Liver (tissue), 9 donors: ENCODE measurements around the gene DYSF. TPM values are rescaled to one million over a fixed set of nuclear protein-coding genes. Genes with fewer than 3 reads are reported as not detected.

Experiments used
- DNase-seq: peaks from one replicate; pipeline ENCODE4 v3.0.0-alpha.2; 2017; ENCODE audit warnings: low spot score
- H3K27ac ChIP-seq, 2 donors: one replicate each; pipeline ENCODE4 v1.7.0; 2013; ENCODE audit warnings: inconsistent platforms in 2 of 2, low read length in 2 of 2, control low read depth in 1 of 2, low read depth in 1 of 2, mild to moderate bottlenecking in 1 of 2
- H3K27me3 ChIP-seq, 4 donors: one replicate each; pipeline versions ENCODE4 v1.6.1 to v1.7.0; 2013; ENCODE audit warnings: low read length in 3 of 4, inconsistent platforms in 1 of 4, mild to moderate bottlenecking in 1 of 4, moderate library complexity in 1 of 4; ENCODE audit not compliant: control insufficient read depth in 4 of 4, insufficient read depth in 4 of 4
- H3K36me3 ChIP-seq, 4 donors: one replicate each; pipeline versions ENCODE4 v1.6.1 to v1.7.0; 2013; ENCODE audit warnings: low read length in 3 of 4, mild to moderate bottlenecking in 3 of 4, low read depth in 1 of 4, moderate library complexity in 1 of 4; ENCODE audit not compliant: control insufficient read depth in 4 of 4, insufficient read depth in 3 of 4
- H3K4me1 ChIP-seq, 4 donors: one replicate each; pipeline versions ENCODE4 v1.6.1 to v1.7.0; 2013; ENCODE audit warnings: low read length in 3 of 4, mild to moderate bottlenecking in 3 of 4, moderate library complexity in 1 of 4; ENCODE audit not compliant: control insufficient read depth in 4 of 4, insufficient read depth in 4 of 4
- H3K4me3 ChIP-seq, 3 donors: one replicate each; pipeline versions ENCODE4 v1.6.1 to v1.7.0; 2013; ENCODE audit warnings: low read length in 3 of 3, control low read depth in 1 of 3, low read depth in 1 of 3, mild to moderate bottlenecking in 1 of 3
- H3K9ac ChIP-seq, 2 donors: one replicate each; pipeline ENCODE4 v1.7.0; 2013; ENCODE audit warnings: low read length in 2 of 2, mild to moderate bottlenecking in 2 of 2, moderate library complexity in 2 of 2, control low read depth in 1 of 2, low read depth in 1 of 2
- H3K9me3 ChIP-seq, 4 donors: one replicate each; pipeline versions ENCODE4 v1.6.1 to v1.7.0; 2013; ENCODE audit warnings: low read length in 3 of 4; ENCODE audit not compliant: control insufficient read depth in 4 of 4
- ATF3 ChIP-seq: IDR thresholded peaks from 2 replicates; pipeline ENCODE4 v1.6.1; 2016; ENCODE audit warnings: antibody characterized with exemption
- CTCF ChIP-seq: fragments of 150-350 bp; IDR thresholded peaks from 2 replicates; pipeline ENCODE4 v1.5.1; 2017; ENCODE audit warnings: improper control_type of control experiment, low read depth, low read length; ENCODE audit not compliant: missing input control
- EGR1 ChIP-seq, 2 donors: IDR thresholded peaks; 2 replicates each; pipeline ENCODE4 v1.6.1; 2016 to 2018; ENCODE audit warnings: antibody characterized with exemption in 2 of 2, low read depth in 2 of 2
- FOXA1 ChIP-seq: IDR thresholded peaks from 2 replicates; pipeline ENCODE4 v1.6.1; 2016; ENCODE audit warnings: antibody characterized with exemption
- FOXA2 ChIP-seq: IDR thresholded peaks from 2 replicates; pipeline ENCODE4 v1.6.1; 2016; ENCODE audit warnings: antibody characterized with exemption
- GABPA ChIP-seq, 2 donors: IDR thresholded peaks in 1 of 2; conservative IDR thresholded peaks in 1 of 2; 2 replicates each; pipeline ENCODE4 v1.6.1; 2016; ENCODE audit warnings: antibody characterized with exemption in 2 of 2, mild to moderate bottlenecking in 1 of 2, moderate library complexity in 1 of 2
- HNF4A ChIP-seq, 2 donors: conservative IDR thresholded peaks; 2 replicates each; pipeline ENCODE4 v1.6.1; 2016; ENCODE audit warnings: antibody characterized with exemption in 2 of 2, mild to moderate bottlenecking in 2 of 2
- HNF4G ChIP-seq: IDR thresholded peaks from 2 replicates; pipeline ENCODE4 v1.6.1; 2016; ENCODE audit warnings: antibody characterized with exemption
- JUND ChIP-seq, 2 donors: IDR thresholded peaks; 2 replicates each; pipeline ENCODE4 v1.6.1; 2016; ENCODE audit warnings: antibody characterized with exemption in 2 of 2
- MAX ChIP-seq: IDR thresholded peaks from 2 replicates; pipeline ENCODE4 v1.6.1; 2016; ENCODE audit warnings: antibody characterized with exemption
- NR2F2 ChIP-seq: IDR thresholded peaks from 2 replicates; pipeline ENCODE4 v1.6.1; 2016; ENCODE audit warnings: antibody characterized with exemption
- RAD21 ChIP-seq, 2 donors: IDR thresholded peaks; 2 replicates each; pipeline ENCODE4 v1.6.1; 2016; ENCODE audit warnings: antibody characterized with exemption in 2 of 2, mild to moderate bottlenecking in 2 of 2
- REST ChIP-seq: IDR thresholded peaks from 2 replicates; pipeline ENCODE4 v1.6.1; 2016; ENCODE audit warnings: antibody characterized with exemption, mild to moderate bottlenecking
- RXRA ChIP-seq, 2 donors: IDR thresholded peaks; 2 replicates each; pipeline ENCODE4 v1.6.1; 2017 to 2018; ENCODE audit warnings: antibody characterized with exemption in 2 of 2, mild to moderate bottlenecking in 1 of 2
- SP1 ChIP-seq: IDR thresholded peaks from 2 replicates; pipeline ENCODE4 v1.6.1; 2018; ENCODE audit warnings: antibody characterized with exemption, mild to moderate bottlenecking
- TAF1 ChIP-seq: conservative IDR thresholded peaks from 2 replicates; pipeline ENCODE4 v1.6.1; 2016; ENCODE audit warnings: antibody characterized with exemption, mild to moderate bottlenecking
- YY1 ChIP-seq: IDR thresholded peaks from 2 replicates; pipeline ENCODE4 v1.6.1; 2016; ENCODE audit warnings: antibody characterized with exemption, mild to moderate bottlenecking
- ZBTB33 ChIP-seq: IDR thresholded peaks from 2 replicates; pipeline ENCODE4 v1.6.1; 2016; ENCODE audit warnings: antibody characterized with exemption
- WGBS: extraction: QIAGEN DNeasy Blood & Tissue Kit; methylation state at CpG from one replicate; pipeline ENCODE4 v1.1.7; 2013; 5-methylcytosine and 5-hydroxymethylcytosine counted together
- polyA plus RNA-seq, 2 donors: library from polyadenylated mRNA; stranded (reverse) in 1 of 2; unstranded in 1 of 2; fragments of 200-250 nt in 1 of 2; fragments of >200 nt in 1 of 2; fragmentation: Nextera tagmentation in 1 of 2; extraction: Ambion mirVana in 1 of 2; gene quantifications; one replicate each; pipeline versions ENCODE4 v1.2.1 to v1.2.3, GENCODE V29; 2013 to 2015
- total RNA-seq, 2 donors: library from RNA; depleted of rRNA; stranded (reverse); fragments of >200 nt; gene quantifications; one replicate each; pipeline ENCODE4 v1.2.3, GENCODE V29; 2014
- donor health status: healthy.
- donor health status: healthy.
- donor health status: healthy.
- donor health status: healthy.
- donor health status: healthy.

DYSF gene
- total and polyA plus RNA-seq, 4 donors = 8.5 to 20.8 (median 13.6) TPM

- peaks cover 6 to 35% (median 25%) of the 10 kb centered on the region in 4 donors for H3K4me1 ChIP-seq
- peaks cover 0 to 4% (median 0%) of the 10 kb centered on the region in 4 donors for H3K36me3 ChIP-seq
- DNase-seq = no peak
- H3K27me3 ChIP-seq = no peaks in the 10 kb centered on the region
- no peak overlapping the region for H3K27ac ChIP-seq
- H3K9ac ChIP-seq = no peak overlapping the region
- TF ChIP-seq RAD21 (IDR thresholded peaks at IDR 0.05) (no peak), REST (no peak), RXRA (IDR thresholded peaks at IDR 0.05) (no peak), GABPA (IDR thresholded peaks at IDR 0.05 in 1 of 2, conservative IDR thresholded peaks at IDR 0.05 in 1 of 2) (no peak), SP1 (no peak), FOXA2 (no peak), EGR1 (IDR thresholded peaks at IDR 0.05; ENCODE audit: low read depth in 2 of 2) (no peak), ZBTB33 (no peak), FOXA1 (no peak), HNF4A (conservative IDR thresholded peaks at IDR 0.05) (no peak), HNF4G (no peak), YY1 (no peak), JUND (IDR thresholded peaks at IDR 0.05) (no peak), NR2F2 (no peak), MAX (no peak), CTCF (no peak), ATF3 (no peak), TAF1 (no peak)
- no peaks in the 10 kb centered on the region for H3K9me3 ChIP-seq
- no peak overlapping the region for H3K4me3 ChIP-seq
- WGBS = 95% methylated on average over 6 of the region's 6 CpGs
These were observed 104.0 kb downstream of the DYSF start for GRCh38 chr2:71557321-71557720.
